Kidney (tissue), 14 donors: ENCODE results near the gene SERPINB8. TPM values are rescaled to one million over a fixed set of nuclear protein-coding genes. Genes with fewer than 3 reads are reported as not detected.
A peak's percentile ranks its signal among the peaks of the same experiment; 100 is the strongest.

ENCODE experiments used
- DNase-seq, 5 donors: peaks; one replicate each; pipeline ENCODE4 v3.0.0-alpha.2; 2013 to 2020
- FAIRE-seq: peaks from 2 replicates; lab custom pipeline; 2012; peaks lifted over from hg19 to GRCh38; lab: Jason Lieb, UNC
- H3K27ac ChIP-seq, 2 donors: one replicate each; pipeline ENCODE4 v1.7.0; 2013; ENCODE audit warnings: low read depth in 2 of 2, low read length in 2 of 2, inconsistent platforms in 1 of 2
- H3K27me3 ChIP-seq: one replicate; pipeline ENCODE4 v1.7.1; 2013; ENCODE audit warnings: low read length, inconsistent platforms; ENCODE audit not compliant: control insufficient read depth, insufficient read depth
- H3K36me3 ChIP-seq, 3 donors: one replicate each; pipeline versions ENCODE4 v1.7.0 to v1.7.1; 2013; ENCODE audit warnings: low read length in 3 of 3, control low read depth in 1 of 3, inconsistent platforms in 1 of 3; ENCODE audit not compliant: insufficient read depth in 3 of 3, control insufficient read depth in 2 of 3
- H3K4me1 ChIP-seq, 3 donors: one replicate each; pipeline versions ENCODE4 v1.7.0 to v1.7.1; 2013; ENCODE audit warnings: low read length in 3 of 3, inconsistent platforms in 1 of 3, low read depth in 1 of 3; ENCODE audit not compliant: control insufficient read depth in 2 of 3, insufficient read depth in 2 of 3
- H3K4me3 ChIP-seq, 3 donors: one replicate each; pipeline versions ENCODE4 v1.7.0 to v1.8.1; 2013; ENCODE audit warnings: low read length in 3 of 3, control low read depth in 1 of 3, inconsistent platforms in 1 of 3
- H3K9ac ChIP-seq, 3 donors: one replicate each; pipeline versions ENCODE4 v1.7.0 to v1.7.1; 2013; ENCODE audit warnings: low read length in 3 of 3, control low read depth in 1 of 3, inconsistent platforms in 1 of 3
- H3K9me3 ChIP-seq, 3 donors: one replicate each; pipeline versions ENCODE4 v1.7.0 to v1.7.1; 2013; ENCODE audit warnings: low read length in 3 of 3, control low read depth in 1 of 3, inconsistent platforms in 1 of 3; ENCODE audit not compliant: control insufficient read depth in 2 of 3, insufficient read depth in 1 of 3
- intact Hi-C: fragments of 100-400 bp; cut with DNase I; formaldehyde crosslinking; loops from one replicate; pipeline ENCODE4 v1.11.1; 2022
- polyA plus RNA-seq: library from polyadenylated mRNA; stranded (reverse); fragments of 350-450 nt; fragmentation: Illumina TruSeq; extraction: RNeasy Lipid Tissue Mini Kit (QIAGEN cat#74804); gene quantifications from one replicate; pipeline ENCODE4 v1.2.3, GENCODE V29; 2014; ENCODE audit warnings: low read depth, low replicate concordance; ENCODE audit not compliant: insufficient read depth
- total RNA-seq: library from RNA; stranded (reverse); fragmentation: NEBNext Ultra II Directional; extraction: Animal tissue kit (Norgen Biotek cat#: 25700); gene quantifications from one replicate; pipeline ENCODE4 v1.2.1, GENCODE V29; 2021
- TF ChIP-seq, protein P1 (sequence below): IDR thresholded peaks from 3 replicates; pipeline ENCODE4 v1.5.1; 2012; ENCODE audit warnings: mild to moderate bottlenecking, moderate library complexity, borderline replicate concordance; ENCODE audit not compliant: insufficient read depth; ENCODE audit errors: extremely low read depth
- donor health status: control.
- donor health status: control.
- donor health status: control.
- donor health status: control.
- donor health status: control.
- donor health status: DM: yes; HTN: yes; CAD: no.
- donor health status: Normal renal cell carcinoma (clear cell type).

The SERPINB8 gene
- total and polyA plus RNA-seq, 2 donors from 2014 or later = 1.9 to 18.1 TPM

DNA sequence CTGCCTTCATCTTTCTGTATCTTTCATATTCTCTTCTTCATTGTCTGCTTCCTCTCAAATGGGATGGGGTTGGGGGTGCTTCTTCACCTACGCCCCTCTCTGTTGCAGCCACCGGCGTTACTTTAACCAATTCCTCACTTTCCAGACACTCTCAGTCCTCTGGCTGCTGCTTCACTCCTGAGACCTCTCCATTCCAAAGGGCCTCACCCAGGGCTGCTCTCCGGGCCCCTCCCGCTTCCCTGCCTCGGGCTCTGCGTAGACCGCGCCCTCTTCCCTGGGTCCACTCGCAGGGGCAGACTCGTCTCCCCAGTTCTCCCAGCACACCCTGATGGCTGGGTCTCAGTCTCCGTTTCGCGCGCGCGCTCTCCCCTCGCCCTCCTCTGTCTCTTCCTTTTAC, 926 bp downstream of the SERPINB8 start:
- TF ChIP-seq, protein P1, sequence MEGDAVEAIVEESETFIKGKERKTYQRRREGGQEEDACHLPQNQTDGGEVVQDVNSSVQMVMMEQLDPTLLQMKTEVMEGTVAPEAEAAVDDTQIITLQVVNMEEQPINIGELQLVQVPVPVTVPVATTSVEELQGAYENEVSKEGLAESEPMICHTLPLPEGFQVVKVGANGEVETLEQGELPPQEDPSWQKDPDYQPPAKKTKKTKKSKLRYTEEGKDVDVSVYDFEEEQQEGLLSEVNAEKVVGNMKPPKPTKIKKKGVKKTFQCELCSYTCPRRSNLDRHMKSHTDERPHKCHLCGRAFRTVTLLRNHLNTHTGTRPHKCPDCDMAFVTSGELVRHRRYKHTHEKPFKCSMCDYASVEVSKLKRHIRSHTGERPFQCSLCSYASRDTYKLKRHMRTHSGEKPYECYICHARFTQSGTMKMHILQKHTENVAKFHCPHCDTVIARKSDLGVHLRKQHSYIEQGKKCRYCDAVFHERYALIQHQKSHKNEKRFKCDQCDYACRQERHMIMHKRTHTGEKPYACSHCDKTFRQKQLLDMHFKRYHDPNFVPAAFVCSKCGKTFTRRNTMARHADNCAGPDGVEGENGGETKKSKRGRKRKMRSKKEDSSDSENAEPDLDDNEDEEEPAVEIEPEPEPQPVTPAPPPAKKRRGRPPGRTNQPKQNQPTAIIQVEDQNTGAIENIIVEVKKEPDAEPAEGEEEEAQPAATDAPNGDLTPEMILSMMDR = no peak
- Histone ChIP-seq H3K36me3 (no peaks in the 10 kb centered on the region), H3K4me3 (peak overlapping the region; percentile 69 to 74 (median 71)), H3K27me3 (no peaks in the 10 kb centered on the region), H3K9ac (peak overlapping the region in 2 of 3 donors; percentile 51 to 60), H3K27ac (peak overlapping the region; percentile 29 to 90), H3K4me1 (peaks cover 0 to 4% (median 3%) of the 10 kb centered on the region in 3 donors), H3K9me3 (no peaks in the 10 kb centered on the region)
- DNase-seq (peak in 3 of 5 donors; percentile 69 to 83 (median 82)), FAIRE-seq (no peak)
- intact Hi-C loops = no loop called here

DNA sequence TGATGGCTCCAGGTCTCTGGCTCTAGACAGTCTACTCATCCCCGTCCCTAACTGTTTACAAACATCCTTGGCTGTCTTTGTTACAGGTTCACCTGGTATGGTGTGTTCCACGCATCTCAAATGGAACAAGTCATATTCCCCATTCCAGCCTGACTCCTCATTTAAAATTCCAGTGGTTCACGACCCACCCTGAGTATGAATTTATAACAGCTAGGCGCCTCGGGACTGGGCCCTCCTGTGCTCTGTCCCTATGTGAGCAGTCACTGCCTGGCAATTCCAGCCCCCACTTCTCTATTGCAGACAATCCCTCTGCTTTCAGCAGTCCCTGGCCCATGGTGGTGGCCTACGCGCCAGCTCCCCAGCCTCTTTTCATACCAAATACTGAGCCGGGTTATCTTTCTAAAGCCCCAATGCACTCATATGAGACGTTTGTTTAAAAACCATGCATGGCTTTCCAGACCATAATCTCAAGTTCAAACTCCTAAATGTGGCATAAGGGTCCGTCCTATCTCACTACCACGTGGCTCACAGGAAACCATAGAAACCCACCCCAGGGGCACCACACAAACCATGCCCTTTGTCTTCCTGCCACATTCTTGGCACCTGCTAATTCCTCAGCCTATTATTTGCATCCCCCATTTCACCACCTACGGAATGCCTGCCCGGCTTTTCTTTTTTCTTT, 1.6 kb downstream of the SERPINB8 start:
- Histone ChIP-seq H3K27me3 (no peaks in the 10 kb centered on the region), H3K9ac (no peak overlapping the region), H3K36me3 (no peaks in the 10 kb centered on the region), H3K4me3 (peak overlapping the region in 2 of 3 donors; percentile 71 to 74), H3K4me1 (peaks cover 0 to 4% (median 3%) of the 10 kb centered on the region in 3 donors), H3K27ac (peak overlapping the region in 1 of 2 donors; percentile 29), H3K9me3 (no peaks in the 10 kb centered on the region)
- FAIRE-seq (no peak), DNase-seq (peak in 1 of 5 donors; percentile 52)
- TF ChIP-seq, protein P1 = no peak
- intact Hi-C loops = no loop called here

DNA sequence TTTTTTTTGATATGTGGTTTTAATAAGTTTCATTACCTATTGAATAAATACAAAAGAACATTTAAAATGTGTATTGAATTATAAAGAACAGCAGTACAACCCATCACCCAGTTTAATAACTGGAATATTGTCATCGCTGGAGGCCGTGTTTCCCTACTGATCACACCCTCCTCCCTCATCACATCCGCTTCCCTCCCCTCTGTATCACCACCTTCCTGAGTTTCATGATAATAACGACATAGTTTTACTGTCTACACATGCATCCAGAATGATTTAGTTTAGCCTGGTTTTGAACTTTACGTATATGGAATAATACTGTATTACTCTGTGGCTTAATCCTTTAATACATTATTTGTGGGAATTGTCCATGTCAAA, 2.1 kb downstream of the SERPINB8 start:
- intact Hi-C loops = no loop called here
- no peak for FAIRE-seq
- H3K9ac ChIP-seq = no peak overlapping the region

More for the DNA sequence above, 2.1 kb downstream of the SERPINB8 start:
- Histone ChIP-seq H3K27me3 (no peaks in the 10 kb centered on the region), H3K4me1 (peaks cover 0 to 4% (median 3%) of the 10 kb centered on the region in 3 donors), H3K4me3 (no peak overlapping the region), H3K9me3 (no peaks in the 10 kb centered on the region), H3K27ac (no peak overlapping the region), H3K36me3 (no peaks in the 10 kb centered on the region)
- DNase-seq = no peak
- TF ChIP-seq, protein P1 = no peak
